HG03095 (cell line): ENCODE data around the gene TSPAN14.
"Not testable (repeated sequence)": the region's sequence is repeated elsewhere in the genome, so short reads cannot be mapped to it uniquely, and the experiment has no call there.

Source experiments
- ATAC-seq: cut with Tn5 transposase; IDR thresholded peaks from one replicate; pipeline ENCODE4 v1.9.1; 2021; ENCODE audit warnings: moderate library complexity; ENCODE audit not compliant: unreplicated experiment

Gene TSPAN14

DNA sequence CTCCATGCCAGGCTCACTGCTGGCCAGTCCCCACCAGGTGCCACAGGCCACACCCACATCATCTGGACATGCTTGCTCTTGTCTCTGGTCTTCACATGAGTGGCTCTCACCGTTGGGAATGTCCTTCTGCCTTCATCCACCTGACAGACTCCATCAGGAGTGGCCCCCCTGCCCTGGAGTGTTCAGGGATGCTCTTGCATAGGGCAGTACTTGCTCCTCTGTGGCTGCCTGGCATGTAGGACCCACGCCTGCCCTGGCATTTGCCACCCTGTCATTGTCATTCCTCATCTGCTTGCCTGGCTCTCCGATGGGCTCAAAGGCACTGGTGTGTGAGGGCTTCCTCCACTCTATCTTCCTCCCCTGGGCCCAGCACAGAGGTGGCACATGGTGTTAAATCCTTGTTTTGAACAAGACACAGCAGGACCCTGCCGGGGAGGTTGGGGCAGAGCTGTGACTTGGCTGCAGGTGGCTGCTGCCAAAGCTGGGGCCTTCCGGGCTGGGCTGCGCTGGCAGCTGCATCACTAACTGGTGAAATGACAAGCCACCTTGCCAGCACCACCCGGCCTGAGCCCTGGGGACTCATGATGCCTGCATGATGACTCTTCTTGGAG lies 85.4 kb downstream of the TSPAN14 start:
- no peak for ATAC-seq

GRCh38 chr10:80540136-80540535 lies 86.0 kb downstream of the TSPAN14 start:
- ATAC-seq, result no peak

GRCh38 chr10:80540618-80540980 lies 86.5 kb downstream of the TSPAN14 start:
- no peak for ATAC-seq

GRCh38 chr10:80540981-80541750 lies 87.1 kb downstream of the TSPAN14 start:
- peak; percentile 63 for ATAC-seq

- ATAC-seq, result no peak
Observed at GRCh38 chr10:80542053-80542452, 87.9 kb downstream of the TSPAN14 start.

DNA sequence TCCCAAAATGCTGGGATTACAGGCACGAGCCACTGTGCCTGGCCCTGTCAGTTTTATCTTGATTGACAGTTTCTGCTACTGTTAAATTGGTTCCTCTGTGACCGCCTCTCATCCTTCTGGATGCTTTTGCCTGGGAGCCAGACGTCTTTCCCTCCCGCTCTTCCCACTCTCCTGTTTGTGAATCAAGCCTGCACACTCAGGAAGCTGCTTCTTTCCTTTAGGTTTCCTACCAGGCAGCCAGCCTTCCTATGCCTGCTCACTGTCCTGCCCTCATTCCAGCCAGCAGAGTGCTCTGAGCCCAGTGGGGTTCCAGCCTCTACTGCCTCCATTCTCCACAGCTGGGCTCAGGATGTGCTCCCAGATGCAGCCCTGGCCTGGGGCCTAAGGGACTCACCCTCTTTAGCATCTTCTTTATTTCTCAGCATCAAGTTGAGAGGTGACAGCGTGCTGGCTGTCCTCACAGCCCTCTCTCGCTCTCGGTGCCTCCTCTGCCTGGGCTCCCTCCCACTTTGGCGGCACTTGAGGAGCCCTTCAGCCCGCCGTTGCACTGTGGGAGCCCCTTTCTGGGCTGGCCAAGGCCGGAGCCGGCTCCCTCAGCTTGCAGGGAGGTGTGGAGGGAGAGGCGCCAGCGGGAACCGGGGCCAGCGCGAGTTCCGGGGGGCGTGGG lies 88.7 kb downstream of the TSPAN14 start:
- no peak for ATAC-seq

DNA sequence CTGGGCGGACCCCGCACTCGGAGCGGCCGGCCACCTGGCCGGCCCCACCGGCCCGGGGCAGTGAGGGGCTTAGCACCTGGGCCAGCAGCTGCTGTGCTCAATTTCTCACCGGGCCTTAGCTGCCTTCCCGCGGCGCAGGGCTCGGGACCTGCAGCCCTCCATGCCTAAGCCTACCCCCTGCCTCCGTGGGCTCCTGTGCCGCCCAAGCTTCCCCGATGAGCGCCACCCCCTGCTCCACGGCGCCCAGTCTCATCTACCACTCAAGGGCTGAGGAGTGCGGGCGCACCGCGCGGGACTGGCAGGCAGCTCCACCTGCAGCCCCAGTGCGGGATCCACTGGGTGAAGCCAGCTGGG lies 89.2 kb downstream of the TSPAN14 start:
- not testable (repeated sequence) for ATAC-seq

- no peak for ATAC-seq
Observed at GRCh38 chr10:80544316-80544953, 90.3 kb downstream of the TSPAN14 start.

DNA sequence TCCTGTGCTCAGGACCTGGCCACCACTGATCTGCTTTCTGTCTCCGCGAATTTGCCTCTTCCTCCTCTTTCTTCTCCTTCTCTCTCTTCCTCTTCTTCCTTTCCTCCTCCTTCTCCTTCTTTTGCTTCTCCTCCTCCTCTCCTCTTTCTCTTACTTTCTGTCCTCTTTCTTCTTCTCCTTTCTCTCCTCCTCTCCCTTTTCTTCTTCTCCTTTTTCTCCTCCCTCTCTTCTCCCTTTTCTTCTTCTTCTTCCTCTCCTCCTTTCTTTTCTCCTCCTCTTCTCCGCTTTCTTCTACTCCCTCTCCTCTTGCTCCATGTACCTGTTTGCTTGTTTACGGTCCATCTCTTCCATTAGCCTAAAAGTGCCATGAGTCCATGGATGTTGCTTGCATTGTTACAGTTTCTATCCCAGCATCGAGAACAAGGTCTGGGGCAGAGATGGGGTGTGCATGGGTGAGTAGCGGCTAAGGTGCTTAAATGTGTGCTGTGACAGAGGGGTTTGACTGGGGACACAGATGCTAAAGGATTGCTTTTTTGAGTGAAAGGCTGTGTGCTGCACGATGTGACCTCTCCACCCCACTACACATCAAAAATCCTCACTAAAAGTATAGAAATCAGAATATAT lies 91.3 kb downstream of the TSPAN14 start:
- no peak for ATAC-seq

GRCh38 chr10:80552151-80552646 lies 98.1 kb downstream of the TSPAN14 start:
- no peak for ATAC-seq

DNA sequence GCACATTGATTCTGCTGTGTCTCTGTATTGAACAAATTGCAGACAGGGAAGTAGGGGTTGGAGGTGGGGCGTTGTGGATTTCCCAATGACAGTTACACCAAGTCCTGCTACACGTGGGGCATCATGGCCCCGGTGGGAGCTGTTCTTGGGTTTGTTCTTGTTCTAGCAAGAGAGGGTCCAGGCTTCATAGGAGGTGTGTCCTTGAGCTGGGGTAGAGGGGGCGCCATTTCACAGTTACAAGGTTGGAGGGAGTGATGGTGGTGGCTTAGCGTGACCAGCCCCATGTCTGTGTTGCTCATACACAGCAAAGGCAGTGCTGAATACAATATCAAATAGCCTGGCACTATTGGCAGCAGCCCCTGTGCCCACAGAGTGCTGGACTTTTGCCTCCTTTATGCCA lies 99.3 kb downstream of the TSPAN14 start:
- no peak for ATAC-seq

GRCh38 chr10:80554050-80554449 lies 99.9 kb downstream of the TSPAN14 start:
- ATAC-seq, result no peak

- ATAC-seq, result no peak
Observed at GRCh38 chr10:80555415-80555814, 101.3 kb downstream of the TSPAN14 start.

DNA sequence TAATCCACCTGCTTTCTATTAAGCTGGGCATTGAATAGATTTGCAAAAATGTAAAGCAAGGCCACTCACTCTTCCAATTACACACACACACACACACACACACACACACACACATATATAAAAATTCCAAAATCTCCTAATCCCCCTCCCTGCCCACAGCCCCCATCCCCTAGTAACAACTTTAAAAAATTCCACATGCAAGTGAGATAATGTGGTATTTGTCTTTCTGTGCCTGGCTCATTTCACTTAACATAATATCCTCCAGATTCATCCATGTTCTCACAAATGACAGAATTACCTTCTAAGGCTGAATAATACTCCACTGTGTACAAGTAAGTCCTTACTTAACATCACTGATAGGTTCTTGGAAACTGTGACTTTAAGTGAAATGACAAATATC lies 107.8 kb downstream of the TSPAN14 start:
- no peak for ATAC-seq

- ATAC-seq, result no peak
Observed at GRCh38 chr10:80567292-80567691, 113.2 kb downstream of the TSPAN14 start.

DNA sequence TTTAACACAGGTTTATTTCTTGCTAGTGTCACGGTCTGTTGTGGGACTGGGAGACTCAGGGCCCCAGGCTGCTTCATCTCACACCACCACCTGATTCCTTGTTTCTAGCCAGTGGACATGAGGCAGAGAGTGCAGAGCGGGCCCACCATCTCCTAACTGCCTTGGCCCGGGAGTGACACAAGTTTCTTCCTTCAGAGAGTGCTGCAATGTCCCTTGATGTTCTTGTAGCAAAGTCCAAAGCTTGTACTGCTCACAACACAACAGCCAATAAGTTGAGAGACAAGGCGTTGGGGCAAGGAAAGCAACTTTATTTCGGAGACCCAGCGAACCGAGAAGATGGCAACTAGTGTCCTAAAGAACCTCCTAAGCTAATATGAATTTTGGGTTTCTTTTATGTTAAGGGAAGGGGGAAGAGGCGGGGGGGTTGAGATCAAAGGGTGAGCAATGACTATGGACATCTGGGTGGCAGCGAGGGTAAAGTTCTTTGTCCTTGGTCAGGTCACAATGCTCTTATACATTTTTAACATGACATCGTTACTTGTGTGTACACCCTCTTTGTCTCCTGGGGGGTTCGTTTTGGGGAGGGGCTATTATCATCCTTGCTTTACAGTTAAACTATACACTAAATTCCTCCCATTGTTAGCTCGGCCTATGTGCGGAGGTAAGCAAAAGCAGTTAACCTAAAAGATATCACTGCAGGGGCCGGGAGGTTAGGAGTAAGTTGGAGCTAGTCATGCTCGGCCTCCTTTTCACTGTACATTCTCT lies 115.2 kb downstream of the TSPAN14 start:
- no peak for ATAC-seq

GRCh38 chr10:80571352-80571751 lies 117.2 kb downstream of the TSPAN14 start:
- ATAC-seq, result no peak

GRCh38 chr10:80579181-80579763 lies 125.2 kb downstream of the TSPAN14 start:
- ATAC-seq, result no peak

DNA sequence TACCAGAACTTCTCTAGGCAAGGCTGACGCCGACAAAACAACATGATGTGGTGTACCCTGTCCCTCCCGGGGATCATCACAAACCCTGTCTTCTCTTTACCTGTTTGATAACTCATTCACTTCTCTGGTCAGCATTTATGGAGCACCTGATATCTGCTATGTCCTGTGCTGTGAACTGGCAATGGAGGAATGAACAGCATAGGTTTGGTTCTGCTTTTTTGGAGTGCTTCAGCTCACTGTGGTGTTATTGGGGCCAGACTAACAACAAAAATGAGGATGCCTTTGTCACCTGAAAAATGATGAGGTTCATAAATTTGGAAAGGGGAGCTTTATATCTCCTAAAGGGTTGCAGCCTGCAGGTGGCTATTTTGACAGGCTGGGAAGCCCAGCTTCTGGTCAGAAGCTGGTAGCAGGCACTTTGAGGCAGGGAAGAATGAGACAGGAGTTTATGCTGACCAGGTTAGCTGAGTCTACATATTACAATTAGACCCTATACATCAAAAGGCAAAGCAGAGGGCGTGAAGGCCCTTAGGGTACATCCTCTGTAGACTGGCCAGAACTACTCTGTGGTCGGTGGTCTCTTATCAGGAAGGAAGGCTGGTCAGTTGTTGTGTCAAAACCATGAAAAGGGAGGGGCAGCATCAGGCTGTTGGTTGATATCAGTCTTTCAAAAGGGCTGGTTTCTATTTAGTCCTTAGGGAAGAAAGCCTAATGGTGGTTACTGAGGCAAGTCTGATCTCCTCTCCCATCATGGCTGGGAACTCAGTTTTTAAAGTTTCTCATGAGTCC lies 125.9 kb downstream of the TSPAN14 start:
- no peak for ATAC-seq
